ENCODE data around the gene C10orf67.
"Not testable (repeated sequence)": the region's sequence is repeated elsewhere in the genome, so short reads cannot be mapped to it uniquely, and the experiment has no call there.

Gene C10orf67

GRCh38 chr10:23322082-23322481, 22.5 kb downstream of the C10orf67 start:
- no peak for DNase-seq (ENCODE audit: low spot score)

- no peak for DNase-seq (ENCODE audit: low spot score)
Measured at GRCh38 chr10:23319835-23320234, 24.8 kb downstream of the C10orf67 start.

- no peak for DNase-seq (ENCODE audit: low spot score)
Measured at GRCh38 chr10:23318359-23318758, 26.2 kb downstream of the C10orf67 start.

- no peak for DNase-seq (ENCODE audit: low spot score)
Measured at GRCh38 chr10:23317416-23317815, 27.2 kb downstream of the C10orf67 start.

- DNase-seq (ENCODE audit: low spot score) = no peak
Measured at GRCh38 chr10:23316406-23316805, 28.2 kb downstream of the C10orf67 start.

DNA sequence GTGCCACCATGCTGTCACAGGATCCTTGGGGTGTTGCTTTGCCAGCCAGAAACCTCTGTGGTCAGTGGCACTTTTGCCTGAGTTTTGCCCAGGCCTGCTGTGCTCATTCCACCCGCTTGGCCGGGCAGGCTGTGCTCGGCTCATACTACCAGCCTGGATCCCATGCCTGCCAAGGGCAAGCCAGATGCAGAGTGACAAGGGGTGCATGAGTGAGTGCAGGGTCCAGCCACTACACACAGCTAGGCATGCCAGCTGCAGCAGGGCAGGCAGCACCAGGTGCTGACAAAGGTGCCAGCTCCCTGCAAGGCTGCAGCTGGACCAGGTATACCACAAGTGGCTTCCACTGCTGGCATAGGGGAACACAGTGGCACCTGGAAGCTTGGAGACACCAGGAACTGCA, 28.6 kb downstream of the C10orf67 start:
- DNase-seq (ENCODE audit: low spot score) = no peak

GRCh38 chr10:23314835-23315239, 29.8 kb downstream of the C10orf67 start:
- peak; percentile 89 for DNase-seq (ENCODE audit: low spot score)

- no peak for DNase-seq (ENCODE audit: low spot score)
Measured at GRCh38 chr10:23311034-23311433, 33.6 kb downstream of the C10orf67 start.

DNA sequence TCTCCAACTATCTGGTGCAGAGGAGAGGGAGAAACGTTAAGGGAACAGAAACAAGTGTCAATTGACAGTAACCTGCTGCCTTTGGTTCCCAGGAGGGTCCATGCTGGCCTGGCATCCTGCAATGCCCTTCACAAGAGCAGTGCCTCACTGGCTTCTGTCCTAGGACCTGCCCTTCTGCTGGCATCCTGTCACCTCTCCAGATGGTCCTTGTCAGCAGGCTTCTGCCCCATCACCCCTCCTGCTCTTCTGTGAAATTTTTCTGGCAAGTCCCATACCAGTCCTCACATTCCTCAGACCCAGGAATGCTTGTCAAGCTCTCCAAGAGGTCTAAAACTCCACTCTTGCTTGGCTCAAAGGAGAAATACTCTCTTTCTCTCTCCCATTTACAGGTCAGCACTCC, 34.2 kb downstream of the C10orf67 start:
- no peak for DNase-seq (ENCODE audit: low spot score)

DNA sequence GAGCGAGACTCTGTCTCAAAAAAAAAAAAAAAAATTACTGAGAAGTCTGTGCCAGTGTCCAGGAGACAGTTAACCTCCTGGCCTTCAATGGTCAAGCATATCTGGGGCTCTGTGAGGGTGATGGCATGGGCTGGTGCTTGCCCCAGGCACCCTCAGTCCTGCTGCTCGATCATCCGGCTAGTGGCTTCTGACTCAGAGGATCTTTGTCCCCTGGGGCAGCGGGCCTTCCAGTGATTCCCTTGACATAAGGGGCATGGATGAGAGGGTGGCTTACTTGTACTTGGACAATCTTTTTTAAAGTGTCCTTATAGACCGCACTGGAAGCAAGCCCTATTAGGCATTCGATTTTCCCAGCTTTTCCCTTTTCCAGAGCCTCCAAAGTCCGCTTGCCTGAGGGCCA, 44.6 kb downstream of the C10orf67 start:
- not testable (repeated sequence) for DNase-seq (ENCODE audit: low spot score)

DNA sequence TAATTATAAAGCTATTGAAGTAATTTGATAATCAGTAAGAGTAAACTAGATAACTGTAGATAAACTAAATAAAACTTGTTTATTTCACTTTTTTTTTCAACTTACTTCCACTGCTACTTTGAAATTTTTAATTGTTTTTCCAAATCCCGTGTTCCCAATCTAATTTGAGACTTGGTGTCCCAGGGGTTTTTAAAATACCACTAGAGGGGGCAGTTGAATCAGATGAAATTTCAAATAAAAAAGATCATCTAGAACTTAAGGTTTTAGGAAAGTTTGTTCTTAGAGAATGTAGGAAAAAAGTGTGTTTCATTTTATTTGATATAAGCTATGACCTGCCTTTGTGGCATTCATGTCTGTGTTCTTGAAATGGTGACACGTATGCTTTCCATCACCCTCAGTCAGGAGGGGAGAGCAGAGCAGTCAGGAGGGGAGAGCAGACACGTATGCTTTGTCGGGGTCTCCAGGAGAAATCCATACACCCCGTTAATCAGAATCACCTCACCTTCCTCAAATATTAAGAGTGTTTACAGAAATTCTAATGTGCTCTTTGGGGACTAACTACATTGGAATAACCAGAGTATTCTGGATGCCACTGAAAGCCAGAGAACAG, 49.9 kb downstream of the C10orf67 start:
- DNase-seq (ENCODE audit: low spot score) = peak; percentile 49

DNA sequence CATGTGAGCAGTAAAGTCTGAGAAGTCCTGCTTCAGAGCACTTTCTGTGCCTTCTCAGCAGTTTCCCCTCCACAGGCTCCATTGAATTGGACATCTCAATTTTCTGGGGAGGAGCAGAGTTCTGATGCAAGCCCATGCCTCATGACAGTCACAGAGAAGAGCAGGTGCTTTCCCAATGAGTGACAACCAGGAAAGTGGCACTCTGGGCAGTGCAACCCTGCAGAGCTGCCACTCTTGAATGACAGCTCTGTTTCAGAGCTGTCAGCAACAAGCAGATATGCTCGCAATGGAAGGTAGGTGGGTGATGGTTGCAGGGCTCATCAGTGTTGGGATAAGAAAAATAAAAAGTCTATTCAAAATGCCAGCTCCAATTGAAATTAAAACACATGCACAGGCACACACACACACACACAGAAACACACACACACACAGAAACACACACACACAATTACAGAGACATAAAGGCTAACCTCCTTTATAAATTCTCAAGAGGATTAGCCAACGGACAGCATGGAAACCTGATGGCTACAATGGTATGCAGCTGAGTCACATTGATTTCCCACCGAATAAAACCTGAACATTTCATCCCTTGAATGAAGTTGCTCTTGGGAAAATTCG, 50.5 kb downstream of the C10orf67 start:
- no peak for DNase-seq (ENCODE audit: low spot score)

- peak; percentile 71 for DNase-seq (ENCODE audit: low spot score)
Measured at GRCh38 chr10:23293145-23293724, 51.4 kb downstream of the C10orf67 start.

- DNase-seq (ENCODE audit: low spot score) = no peak
Measured at GRCh38 chr10:23291551-23292334, 52.9 kb downstream of the C10orf67 start.

DNA sequence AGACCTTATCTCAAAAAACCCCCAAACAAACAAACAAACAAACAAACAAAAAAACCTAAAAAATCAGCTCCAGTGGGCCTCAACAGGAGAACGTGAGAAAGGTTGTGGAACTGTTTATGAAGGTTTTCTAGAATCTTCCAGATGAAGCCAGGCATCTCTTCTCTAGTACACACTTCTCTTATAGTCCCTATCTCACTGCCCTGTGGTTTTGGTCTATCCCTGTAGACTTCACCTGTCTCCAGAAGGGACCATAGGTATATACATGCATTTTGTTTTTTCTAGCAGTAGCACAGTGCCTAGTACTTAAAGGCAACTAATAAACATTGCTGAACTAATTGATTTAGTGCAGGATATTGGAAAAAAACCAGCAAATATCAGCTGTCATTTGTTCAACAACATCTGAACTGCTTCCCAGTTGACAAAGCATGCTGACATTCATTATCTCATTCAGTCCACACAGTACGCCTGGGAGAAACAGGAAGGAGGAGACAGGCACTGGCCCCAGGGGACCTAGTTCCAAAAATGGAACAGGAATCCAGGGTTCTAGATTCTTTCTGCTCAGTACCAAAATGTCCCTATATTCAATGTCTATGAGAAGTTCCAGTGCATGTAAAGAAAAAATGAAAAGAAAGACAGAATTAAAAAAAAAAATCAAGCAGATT, 59.8 kb downstream of the C10orf67 start:
- no peak for DNase-seq (ENCODE audit: low spot score)

DNA sequence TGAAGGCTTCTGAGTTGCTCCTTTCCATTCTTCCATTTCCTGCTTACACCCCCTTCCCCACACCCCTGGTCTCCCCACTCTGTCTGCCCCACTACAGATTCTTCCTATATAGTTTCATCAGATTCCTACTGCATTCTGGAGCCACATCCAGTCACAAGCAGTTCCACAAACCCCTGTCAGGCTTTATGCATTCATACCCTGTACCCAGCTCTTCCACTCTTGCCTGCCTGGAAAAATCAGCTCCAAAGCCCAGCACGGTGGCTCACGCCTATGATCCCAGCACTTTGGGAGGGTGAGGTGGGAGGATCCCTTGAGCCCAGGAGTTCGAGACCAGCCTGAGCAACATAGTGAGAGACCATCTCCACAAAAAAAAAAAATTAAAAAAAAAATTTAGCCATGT, 60.4 kb downstream of the C10orf67 start:
- DNase-seq (ENCODE audit: low spot score) = no peak

GRCh38 chr10:23283680-23284079, 60.9 kb downstream of the C10orf67 start:
- DNase-seq (ENCODE audit: low spot score) = no peak

DNA sequence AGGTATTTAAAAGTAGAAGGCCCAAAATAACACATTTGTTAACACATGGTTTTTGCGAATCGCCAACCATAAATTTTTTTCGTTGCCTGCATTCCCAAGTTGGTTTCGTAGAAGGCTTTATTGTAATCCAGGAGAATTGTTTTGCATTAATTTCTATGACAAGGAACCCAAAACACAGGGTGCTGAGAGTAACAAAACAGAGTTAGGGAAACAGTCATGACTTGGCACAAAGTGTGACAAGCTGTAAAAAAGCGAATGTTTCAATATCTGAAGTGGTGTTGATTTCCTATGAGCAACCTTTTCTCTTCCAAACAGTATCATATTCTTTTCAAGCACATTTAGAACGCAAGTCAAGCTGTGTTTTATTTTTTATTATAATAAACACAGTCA, 63.6 kb downstream of the C10orf67 start:
- no peak for DNase-seq (ENCODE audit: low spot score)

GRCh38 chr10:23280419-23281043, 64.1 kb downstream of the C10orf67 start:
- no peak for DNase-seq (ENCODE audit: low spot score)

DNA sequence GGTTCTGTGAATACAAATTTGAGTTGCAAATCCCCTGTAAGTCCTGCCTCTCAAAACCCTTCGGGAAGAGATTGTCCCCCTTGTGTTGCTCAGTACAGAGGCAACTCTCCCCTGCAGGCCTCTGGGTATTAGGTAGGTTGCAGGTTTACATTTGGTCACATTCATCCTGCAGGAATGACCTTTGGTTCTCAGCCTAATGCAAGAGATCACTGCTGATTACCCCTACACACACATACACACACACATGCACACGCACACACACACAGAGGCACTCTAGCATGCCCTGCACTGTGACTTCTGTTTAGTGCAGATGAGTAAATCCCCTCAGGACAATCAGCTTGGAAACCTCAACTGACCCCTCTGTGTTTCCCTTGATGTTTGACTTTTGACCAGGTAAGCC, 69.2 kb downstream of the C10orf67 start:
- DNase-seq (ENCODE audit: low spot score) = no peak

DNA sequence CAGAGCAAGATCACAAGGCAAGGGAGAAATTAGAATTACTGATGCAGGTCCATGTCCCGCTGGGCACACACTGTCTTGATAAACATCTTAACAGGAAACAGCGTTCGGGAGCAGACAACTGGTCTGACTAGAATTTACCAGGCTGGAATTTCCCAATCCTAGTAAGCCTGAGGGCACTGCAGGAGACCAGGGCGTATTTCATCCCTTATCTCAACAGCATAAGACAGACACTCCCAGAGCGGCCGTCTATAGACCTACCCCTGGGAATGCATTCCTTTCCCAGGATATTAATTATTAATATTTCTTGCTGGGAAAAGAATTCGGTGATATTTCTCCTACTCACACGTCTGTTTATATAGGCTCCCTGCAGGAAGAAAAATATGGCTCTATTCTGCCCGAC, 70.4 kb downstream of the C10orf67 start:
- not testable (repeated sequence) for DNase-seq (ENCODE audit: low spot score)

DNA sequence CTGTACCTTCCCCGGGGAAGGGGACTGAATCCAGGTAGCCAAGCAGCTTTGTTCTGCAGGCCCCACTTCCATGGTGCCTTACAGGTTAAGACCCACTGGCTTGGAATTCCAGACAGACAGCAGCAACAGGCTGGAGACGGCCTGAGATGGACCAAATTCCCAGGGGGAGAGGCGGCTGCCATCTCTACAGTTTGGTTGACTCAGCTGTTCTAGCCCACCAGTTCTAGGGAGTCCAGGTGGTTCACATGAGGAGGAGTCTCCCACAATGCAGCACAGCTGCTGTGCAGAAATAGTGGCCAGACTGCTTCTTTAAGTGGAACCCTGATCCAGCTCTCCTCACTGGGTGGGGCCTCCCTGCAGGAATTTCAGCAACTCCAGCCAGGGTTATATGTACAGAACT, 74.1 kb downstream of the C10orf67 start:
- DNase-seq (ENCODE audit: low spot score) = no peak
